HG03135 (cell line): ENCODE results near the gene RASD1.

ENCODE experiments used
- ATAC-seq: cut with Tn5 transposase; IDR thresholded peaks from one replicate; pipeline ENCODE4 v1.9.1; 2021; ENCODE audit warnings: mild to moderate bottlenecking, moderate library complexity; ENCODE audit not compliant: unreplicated experiment

RASD1 gene

DNA sequence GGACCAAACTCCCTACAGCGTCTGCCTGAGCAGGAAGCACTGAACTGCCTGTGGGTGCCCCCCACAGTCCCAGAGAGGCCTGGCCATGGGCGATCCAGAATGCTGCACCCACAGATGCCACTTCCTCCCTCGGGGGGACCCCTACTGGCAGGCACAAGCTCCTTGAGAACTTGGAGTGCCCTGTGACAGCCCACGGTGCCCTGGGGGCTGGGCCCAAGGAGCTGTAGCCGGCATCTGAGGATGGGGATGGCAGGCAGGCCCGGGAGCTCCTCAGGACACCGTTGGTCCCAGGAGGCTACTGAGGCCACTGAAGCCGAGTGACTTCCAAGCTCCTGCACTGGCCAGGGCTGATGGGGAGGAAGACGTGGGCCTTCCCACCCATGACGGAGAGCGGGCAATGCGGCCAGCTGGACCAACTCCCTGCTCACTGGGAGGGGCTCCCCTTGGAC, 15.1 kb upstream of the RASD1 start:
- no peak for ATAC-seq

DNA sequence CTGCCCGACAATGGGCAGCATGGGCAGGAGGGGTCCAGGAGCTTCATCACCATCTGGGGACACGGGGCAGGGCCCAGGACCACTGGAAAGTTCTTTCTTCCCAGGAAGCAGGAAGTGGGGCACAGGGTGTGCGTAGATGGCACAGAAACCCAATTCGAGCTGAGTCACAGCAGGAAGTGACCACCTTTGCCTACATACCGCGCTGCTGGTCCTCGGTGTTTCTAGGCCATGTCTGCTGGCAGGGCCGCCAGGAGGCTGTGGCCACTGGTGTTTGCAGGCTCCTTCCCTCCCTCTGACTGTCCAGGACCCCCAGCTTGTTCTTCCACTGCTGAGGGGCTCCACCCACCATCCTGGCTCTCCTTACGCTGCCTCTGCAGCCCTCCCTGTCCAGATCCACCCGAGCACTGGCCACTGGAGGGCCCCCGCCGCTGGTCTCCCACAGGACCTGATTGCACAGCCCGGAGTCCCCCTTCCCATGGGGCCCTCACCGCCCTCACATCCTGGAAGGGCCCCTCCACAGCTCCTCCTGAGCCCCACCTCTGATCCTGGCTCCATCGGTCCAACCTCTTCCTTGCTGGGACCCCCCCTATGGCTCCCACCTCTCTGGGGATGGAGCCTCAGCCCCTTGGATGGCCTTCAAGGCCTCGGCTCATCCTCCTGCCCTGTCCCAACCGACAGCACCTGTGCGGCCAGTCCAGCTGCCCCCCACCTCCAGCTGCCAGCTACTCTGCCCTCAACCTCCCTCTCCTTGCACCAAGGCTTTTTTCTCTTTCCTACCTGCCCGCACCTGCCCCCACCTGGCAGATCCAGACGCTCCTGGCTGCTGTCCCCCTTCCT, 14.5 kb upstream of the RASD1 start:
- no peak for ATAC-seq

DNA sequence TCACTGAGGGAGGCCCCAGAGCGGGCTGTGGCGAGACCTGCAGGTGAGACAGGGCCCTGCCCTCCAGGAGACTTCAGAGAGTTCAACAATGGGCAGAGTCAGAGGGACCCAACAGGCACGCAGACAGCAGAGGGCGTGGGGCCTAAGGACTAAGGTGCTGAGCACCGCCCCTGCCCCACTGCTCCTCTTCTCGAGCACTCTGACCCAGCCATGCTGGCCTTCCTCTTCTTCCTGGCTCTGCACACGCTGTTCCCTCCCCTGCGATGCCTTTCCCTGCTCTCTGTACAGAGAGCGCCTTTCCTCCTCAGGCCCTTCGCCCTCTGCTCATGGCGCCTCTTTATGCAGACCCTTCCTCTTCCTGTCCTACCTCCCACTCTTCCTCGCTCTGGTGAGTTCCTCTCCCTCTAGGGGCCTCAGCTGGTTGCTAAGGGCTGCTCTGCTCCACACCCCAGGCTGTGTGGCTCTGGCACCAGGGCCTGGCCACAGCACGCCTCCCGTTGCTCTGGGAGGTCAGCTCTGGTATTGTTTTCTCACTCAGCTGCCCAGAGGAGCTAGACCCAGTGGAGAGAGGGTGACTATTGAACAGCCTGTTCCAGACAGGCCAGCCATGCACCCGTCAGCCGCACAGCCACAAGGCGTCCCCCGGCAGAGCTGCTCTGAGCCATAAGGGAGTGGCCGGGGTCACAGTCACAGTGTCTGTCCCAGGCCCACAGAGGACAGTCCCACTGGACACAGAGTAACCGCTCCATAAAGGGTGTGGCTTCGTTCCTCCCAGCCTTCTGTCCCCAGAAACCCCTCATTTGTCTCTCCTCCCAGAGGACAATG, 13.6 kb upstream of the RASD1 start:
- no peak for ATAC-seq

DNA sequence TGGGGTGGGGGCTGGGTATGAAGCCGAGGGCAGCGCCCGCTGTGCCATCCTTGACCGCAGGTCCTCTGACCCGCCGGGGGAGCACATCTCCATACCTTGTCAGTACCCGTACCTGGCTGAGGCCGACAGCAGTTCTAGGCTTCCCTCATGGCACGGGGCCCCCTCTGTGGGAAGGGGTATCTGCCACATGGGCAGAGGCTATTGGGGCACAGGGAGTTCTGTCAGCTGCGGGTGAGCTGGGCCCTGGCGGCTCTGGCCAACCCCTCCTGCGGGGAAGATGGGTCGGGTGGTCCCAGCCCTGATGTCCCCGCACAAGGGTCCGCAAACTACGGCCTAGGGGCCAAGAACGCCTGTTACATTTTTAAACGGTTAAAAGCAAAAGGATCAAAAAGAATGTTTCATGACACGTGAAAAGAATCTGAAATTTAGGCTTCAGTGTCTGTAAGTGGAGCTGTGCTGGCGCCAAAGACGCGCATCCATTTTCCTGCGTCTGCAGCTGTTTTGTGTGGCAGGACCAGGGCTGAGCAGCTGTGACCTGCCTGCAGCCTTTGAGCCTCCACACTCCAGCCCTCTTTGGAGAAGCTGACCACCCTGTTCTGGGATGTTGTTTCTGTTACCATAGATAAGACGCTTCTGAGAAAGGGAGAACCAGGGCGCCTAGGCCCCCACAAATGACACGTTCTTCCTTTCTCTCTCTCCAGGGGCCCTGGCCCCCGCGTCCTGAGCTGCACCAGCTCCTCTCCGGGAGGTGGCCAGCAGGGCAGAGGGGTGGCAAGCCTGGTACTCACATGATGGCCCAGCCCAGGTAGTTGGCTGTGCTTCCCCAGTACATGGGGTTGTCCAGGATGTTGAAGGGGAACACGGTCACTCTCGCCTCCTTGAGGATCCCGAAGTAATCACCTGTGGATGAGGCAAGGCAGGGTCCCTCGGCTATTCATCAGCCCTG, 12.7 kb upstream of the RASD1 start:
- ATAC-seq = no peak

DNA sequence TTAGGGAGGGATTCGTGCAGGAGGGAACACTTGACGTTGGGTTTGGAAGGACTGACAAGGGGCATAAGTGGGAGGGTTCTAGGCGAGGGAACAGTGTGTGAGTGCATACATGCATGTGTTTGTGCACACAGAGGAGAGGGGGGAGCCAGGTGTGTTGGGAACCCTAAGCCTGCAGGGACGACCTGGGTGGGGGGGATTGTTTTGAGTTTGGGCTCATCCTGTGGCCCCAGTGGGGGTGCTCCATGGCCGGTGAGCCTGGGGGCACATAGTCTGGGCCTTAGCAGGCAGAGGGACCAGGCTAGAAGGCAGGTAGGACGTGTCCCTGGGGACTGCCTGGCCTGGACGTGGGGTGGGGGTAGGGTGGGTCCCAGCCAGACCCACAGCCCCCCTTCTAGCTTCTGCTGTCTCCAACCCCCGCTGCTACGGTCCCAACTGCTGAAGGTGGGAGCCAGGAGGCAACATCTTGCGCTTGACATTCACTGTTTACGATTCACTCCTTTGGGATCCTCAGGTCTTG, 11.9 kb upstream of the RASD1 start:
- no peak for ATAC-seq

DNA sequence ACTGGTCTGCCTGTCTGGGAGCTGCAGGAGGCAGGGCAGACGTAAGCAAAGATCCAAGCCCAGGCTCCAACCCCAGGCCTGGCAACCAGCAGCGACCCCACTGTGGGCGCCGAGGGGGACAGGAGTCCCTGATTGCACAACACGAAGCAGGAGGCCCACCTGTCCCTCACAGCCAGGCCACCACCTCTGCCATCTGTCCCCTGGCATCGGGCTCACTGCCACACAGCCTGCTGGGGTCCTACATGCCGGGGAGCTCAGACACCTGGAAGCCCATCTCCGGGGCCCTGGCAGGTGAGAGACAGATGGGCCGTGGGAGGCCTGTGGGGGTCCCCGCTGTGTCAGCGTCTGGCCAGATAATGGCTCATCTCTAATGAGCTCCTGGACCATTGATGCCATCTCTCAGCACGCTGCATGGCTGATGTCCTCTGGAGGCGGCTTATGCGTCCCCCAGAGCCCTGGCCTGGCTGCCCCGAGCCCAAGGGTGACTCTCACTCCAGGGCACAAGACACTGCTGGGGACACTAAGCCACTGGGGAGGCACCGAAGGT, 11.3 kb upstream of the RASD1 start:
- no peak for ATAC-seq

DNA sequence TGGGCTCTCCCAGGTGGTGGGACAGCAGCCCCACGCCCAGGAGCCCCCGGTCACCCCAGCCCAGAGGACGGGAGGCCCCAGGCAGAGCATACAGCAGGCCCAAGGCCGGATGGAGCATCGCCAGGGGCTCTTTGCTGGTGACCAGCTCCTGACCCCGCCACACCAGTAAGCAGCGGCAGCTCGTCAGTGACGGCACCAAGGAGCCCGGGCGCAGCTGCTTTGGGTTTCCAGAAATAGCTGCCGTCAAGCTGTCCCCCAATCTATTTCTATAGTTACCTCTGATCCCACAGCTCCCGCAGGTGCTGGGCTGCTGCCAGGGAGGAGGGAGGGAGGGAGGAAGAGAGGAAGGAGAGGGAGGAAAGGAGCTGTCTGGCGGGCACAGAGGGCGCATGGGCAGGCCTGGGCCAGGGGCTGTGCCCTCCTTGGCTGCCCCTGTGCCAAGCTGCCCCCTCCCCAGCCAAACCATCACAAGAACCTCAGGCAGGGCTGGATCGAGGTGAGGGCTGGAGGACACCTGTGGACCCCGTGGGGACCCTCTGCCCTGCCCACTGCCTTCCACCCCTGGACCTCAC, 10.8 kb upstream of the RASD1 start:
- ATAC-seq = no peak

DNA sequence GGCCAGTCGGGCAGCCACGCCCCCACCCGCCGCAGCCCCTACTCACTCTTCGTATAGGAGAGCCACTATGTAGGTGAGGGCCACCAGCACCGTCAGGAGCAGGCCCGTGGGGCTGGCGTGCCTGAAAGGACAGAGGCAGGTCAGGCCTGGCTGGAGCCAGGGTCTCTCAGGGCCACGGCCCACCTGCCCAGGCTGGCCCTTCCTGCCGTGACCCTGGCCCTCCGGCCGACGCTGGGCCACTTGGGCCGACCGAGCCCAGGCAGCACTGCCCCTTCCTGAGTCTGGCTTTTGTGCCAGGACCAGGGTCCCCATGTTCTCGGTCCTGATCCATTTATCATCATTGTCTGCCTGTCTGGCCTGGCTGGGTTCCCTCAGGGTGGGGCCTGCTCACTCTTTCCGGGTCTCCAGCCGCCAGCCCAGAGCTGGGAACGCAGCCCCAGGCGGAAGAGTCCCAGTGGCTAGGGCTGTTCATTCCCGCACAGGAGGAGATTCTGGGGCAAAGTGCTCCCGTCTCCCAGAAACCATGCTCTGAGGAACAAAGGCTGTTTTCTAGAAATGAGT, 10.1 kb upstream of the RASD1 start:
- no peak for ATAC-seq

DNA sequence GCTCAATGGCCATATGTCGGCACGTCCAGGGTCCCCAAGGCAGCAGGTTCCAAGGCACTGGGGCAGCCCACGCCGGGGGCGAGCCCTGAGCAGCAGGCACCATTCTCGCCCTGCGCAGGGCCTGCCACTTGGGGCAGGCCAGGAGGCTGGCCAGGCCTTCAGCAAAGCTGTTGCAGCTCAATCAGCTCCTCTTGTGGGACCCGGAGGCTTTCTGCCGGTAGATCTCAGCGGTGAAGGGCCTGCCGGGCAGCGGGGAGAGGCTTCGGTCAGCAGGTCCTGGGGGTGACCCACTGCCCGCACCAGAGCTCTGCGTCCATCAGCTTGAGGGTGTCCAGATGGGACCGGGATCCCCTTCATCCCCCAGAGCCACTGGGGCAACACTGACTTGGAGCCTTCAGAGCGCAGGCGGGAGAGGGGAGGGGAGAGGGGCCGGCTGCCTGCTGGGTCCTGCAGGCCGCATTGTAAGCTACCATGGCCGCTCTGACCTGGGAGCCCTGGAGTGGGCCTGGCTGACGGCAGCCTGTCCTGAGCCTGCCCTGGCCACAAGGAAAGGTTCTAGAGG, 9.5 kb upstream of the RASD1 start:
- ATAC-seq = no peak

DNA sequence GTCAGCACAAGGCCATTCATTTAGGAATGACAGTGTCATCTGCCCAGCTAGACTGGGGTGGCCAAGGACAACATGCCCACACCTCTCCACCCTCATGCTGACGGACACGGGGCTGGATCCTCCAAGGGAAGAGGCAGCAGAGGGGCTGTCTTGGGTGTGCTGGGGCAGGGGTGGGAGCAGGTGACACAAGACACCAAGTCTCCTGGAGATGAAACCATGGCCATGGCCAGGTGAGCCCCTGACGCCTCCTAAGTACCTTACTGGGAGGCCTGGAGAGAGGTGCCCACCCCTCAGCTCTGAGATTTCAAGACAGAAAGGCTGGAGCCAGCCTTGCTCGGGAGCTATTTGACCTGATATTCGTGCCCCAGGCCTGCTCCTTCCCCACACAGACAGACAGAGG, 9.0 kb upstream of the RASD1 start:
- no peak for ATAC-seq

DNA sequence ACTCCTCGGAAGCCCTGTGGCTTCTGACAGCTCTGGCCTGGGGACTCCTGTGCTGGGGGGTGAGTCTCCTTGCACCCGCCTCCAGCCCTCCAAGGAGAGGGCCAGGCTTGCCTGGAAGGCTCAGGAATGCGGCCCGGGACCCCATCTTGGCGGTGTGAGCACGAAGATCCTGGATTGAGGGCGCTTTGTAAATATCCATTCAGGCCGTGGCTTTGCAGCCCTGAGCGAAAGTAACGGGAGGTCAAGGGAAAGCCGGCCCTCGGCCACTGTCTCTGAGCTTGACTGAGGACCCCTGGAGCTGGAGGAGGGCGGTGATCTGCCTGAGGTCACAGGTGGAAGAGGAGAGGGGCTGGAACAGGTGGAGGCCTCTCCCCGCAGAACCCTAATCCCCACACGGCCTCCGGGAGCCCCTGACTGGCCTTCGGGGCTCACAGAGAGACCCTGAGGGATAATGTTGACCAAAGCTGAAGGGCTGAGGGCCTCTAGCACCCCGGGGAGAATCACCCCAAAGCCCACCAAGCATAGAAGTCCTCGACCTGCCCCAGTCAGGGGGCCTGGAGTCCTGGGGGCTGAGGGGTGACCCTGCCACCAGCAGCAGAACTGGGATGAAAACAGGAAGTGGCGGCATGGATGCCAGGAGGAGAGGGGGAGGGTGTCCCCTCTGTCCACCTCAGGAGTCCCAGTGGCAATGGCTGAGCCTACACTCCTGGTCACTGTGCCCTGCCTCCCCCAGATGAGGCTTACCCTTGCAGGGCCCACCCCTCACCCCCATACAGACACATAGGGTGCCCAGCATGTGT, 8.3 kb upstream of the RASD1 start:
- ATAC-seq = no peak

DNA sequence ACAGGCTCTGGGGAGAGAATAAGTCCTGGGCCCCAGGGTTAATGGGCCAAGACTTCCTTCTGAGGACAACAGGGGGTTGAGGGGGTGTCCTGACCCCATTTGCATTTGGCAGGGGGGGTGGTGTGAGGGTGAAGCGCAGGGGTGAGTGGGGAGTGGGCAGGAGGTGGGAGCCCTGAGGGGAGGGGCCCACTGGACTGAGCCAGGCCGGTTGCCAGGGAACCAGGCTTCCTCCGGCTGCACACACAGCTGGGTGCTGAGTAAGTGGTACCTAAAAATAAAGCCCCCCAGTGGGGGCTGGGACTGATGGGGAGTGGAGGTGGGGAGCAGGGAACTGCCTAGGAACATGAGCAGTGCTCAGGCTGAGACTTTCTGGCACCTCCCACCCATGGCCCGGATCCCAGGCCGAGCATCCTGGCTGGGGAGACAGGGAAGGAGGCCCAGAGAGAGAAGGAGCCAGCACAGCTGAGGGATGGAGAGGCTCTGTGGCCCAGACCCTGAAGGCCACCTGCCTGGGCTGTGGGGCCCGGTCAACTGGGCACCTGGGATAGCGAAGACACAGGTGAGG, 7.5 kb upstream of the RASD1 start:
- no peak for ATAC-seq

DNA sequence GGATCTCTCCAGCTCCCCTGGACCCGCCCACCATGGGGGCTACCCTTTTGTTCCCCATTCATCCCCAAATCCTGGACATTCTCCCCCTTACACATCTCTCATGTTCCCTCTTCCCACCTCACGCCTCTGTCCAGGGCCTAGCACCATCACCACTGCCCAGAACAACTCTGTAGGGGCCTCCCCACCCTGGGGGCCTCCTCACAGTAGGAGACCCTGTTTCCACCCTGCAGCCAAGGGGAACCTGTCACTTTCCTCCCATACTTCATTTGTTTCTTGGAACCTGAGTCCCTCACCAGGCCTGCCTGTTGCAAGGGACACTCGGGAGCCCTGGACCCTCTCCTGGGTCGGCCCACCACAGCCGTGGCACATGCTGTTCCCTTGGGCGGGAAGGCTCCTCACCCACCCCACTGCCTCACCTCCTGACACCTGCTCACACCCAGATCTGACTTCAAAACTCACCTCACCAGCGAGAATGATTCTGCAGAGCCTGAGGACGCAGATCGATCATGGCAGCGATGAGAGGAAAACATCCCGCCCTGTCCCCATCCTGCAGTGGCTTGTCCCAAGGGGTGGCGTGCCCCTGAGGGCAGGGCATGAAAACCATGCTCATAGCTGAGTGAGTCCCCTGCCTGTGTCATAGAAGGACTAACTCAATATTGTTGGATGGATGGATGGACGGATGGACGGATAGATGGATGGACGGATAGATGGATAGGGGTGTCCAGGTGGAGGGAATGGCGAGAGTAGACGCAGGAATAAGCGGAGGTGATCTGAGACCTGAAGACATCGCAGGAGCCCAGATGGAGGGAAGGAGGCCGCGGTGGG, 6.8 kb upstream of the RASD1 start:
- no peak for ATAC-seq

DNA sequence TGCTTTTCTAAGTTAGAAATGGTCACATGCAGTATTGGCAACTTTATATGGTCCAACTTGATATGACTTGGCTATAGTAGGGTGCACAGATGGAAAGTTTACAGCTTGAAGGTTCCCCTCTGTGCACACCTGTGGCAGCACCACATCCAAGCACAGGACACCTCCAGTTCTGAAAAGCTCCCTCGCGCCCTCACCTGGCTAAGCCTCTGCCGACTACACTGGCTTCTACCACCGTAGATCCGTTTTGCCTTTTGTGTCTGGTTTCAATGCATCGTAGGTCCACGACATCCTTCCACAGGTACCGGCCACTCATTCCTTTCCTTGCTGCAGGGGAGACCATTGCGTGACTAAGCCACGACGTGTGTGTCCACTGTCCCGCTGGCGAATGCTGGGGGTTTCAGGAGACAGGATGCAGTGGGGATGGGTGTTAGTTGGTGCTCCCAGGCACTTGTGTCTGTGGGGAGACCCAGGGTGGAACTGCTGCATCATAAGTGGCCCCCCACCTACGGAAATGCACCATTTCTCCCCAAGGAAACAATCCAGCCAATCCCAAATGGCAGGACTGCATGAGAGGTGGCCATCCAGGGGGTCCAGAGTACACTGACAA, 4.9 kb upstream of the RASD1 start:
- ATAC-seq = no peak

DNA sequence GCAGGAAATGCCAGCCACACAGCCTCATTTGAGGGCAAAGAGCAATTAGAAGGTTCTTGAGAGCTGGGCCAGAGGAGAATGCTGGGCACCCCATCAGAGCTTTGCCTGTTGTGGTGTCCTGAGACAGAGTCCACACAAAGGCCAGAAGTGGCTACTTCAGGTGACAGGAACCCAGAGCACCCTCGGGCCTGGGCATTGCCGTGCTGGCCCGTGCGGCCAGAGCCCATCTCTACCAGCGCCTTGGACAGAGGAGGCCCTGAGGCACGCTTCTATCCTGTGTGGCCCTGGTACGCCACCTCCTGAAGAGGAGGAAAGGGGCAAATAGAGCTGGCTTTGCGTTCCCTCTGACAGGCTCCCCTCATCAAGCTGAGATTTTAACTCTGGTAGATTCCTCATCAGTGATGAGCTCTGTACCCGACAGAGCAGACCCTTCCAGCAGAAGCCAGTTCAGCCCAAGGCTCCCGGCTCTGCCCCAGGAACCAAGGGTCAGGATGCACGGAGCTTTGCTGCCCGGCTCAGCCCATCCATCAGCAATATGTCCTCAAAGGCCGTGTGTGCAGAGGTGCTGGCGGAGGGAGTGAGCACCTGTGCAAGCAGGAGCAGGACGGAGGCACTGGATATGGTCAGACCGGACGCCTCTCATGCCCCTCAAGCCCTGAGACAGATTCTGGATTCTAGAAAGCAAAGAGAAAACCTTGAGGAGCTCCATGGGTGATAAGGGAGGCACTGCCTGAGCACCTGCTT, 3.4 kb upstream of the RASD1 start:
- no peak for ATAC-seq

DNA sequence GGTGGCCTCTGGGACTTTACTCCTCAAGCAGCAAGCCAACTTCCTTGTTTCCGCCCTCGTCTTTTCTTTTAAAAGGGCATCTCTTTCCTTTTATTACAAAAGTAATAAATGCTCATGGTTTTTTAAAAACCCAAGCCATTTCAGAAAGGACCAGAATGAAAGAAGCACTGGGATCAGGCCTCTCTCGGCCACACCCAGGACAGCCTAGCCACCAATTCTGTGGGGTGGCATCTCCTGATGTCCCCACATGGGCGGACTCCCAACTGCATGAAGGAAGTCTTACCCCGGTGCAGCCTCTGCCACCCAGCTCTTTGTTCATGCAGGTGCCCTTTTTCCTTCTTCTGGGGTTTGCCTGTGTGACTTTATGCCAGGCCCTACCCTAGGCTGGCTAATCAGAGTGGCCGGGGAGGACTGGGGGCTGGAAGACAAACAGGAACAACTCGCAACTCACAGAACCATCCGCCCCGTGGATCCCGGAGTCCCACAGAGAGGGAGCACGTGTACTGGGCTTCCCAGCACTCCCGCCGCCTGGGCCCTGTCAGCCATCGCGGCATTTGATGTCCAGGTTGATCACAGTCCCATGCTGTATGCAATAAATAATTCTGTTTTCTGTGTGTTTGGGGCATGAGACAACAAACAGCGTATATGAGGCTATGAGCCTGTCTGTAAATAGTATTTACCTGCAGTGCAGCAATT, 2.6 kb upstream of the RASD1 start:
- no peak for ATAC-seq
